ENCODE results near the gene DNAJC30. TPM values are rescaled to one million over a fixed set of nuclear protein-coding genes. Genes with fewer than 3 reads are reported as not detected.

DNAJC30 gene
- total RNA-seq, 1 experiment from 2014 or later, result 8.5 TPM

DNA sequence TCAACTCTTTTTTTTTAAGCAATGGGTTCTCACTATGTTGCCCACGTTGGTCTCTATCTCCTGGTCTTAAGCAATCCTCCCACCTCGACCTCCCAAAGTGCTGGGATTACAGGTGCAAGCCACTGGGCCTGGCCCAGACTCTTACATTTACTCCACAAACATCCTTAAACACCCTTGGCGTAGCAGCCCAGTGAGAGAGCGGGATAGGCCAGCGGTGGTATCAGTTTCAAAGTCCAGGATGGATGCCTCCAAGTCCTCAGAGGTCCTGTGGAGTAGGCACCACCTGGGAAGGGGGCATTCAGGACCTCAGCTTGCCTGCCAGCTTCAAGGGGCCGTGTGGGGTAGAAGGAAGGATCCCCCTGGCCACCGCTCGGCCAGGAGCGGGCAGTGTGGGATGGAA lies 33.7 kb downstream of the DNAJC30 start:
- Histone ChIP-seq H3K9me3 (ENCODE audit: control insufficient read depth in 1 of 2, insufficient read depth in 1 of 2, low read depth in 1 of 2, low read length in 2 of 2) (no peaks in the 10 kb centered on the region), H3K36me3 (ENCODE audit: control insufficient read depth in 1 of 2, insufficient read depth in 2 of 2, low read length in 2 of 2) (no peaks in the 10 kb centered on the region), H3K27ac (ENCODE audit: low read depth, low read length) (no peak overlapping the region), H4K20me1 (ENCODE audit: insufficient read depth) (no peaks in the 10 kb centered on the region), H3K9me2 (ENCODE audit: insufficient read depth) (no peaks in the 10 kb centered on the region), H3K79me2 (ENCODE audit: insufficient read depth, low read length) (no peaks in the 10 kb centered on the region), H3K4me1 (ENCODE audit: control insufficient read depth in 1 of 2, insufficient read depth in 2 of 2, low read length in 2 of 2) (peaks cover 13 to 39% of the 10 kb centered on the region in 2 experiments), H3K27me3 (ENCODE audit: insufficient read depth, low read length) (no peaks in the 10 kb centered on the region), H3K9ac (ENCODE audit: low read length) (no peak overlapping the region), H2AFZ (ENCODE audit: low read depth, low read length, poor library complexity, severe bottlenecking) (no peak overlapping the region), H3K4me2 (ENCODE audit: low read length) (no peak overlapping the region), H3K4me3 (replicated peaks in 1 of 2; ENCODE audit: low read depth in 1 of 2, low read length in 2 of 2) (no peak overlapping the region)
- intact Hi-C loops (cut with micrococcal nuclease), result no loop called here
- ChIA-PET CTCF (no interaction called here), POLR2A (no interaction called here), RAD21 (ENCODE audit: low non-redundant PET in 1 of 2, low total read pairs in 2 of 2, uncharacterized antibody in 2 of 2, unreplicated experiment in 2 of 2) (no interaction called here)
- no peak for DNase-seq (ENCODE audit: low read depth, low spot score)
- no TSS peak for BruUV-seq (replicated peaks)
- TF ChIP-seq, protein P1, sequence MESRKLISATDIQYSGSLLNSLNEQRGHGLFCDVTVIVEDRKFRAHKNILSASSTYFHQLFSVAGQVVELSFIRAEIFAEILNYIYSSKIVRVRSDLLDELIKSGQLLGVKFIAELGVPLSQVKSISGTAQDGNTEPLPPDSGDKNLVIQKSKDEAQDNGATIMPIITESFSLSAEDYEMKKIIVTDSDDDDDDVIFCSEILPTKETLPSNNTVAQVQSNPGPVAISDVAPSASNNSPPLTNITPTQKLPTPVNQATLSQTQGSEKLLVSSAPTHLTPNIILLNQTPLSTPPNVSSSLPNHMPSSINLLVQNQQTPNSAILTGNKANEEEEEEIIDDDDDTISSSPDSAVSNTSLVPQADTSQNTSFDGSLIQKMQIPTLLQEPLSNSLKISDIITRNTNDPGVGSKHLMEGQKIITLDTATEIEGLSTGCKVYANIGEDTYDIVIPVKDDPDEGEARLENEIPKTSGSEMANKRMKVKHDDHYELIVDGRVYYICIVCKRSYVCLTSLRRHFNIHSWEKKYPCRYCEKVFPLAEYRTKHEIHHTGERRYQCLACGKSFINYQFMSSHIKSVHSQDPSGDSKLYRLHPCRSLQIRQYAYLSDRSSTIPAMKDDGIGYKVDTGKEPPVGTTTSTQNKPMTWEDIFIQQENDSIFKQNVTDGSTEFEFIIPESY (IDR thresholded peaks at IDR 0.05; ENCODE audit: extremely low read depth, insufficient replicate concordance, low read length), result no peak
- TF ChIP-seq, protein P2, sequence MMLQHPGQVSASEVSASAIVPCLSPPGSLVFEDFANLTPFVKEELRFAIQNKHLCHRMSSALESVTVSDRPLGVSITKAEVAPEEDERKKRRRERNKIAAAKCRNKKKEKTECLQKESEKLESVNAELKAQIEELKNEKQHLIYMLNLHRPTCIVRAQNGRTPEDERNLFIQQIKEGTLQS (IDR thresholded peaks at IDR 0.05), result no peak
- TF ChIP-seq EZH2 (IDR thresholded peaks at IDR 0.05), result no peak
- TF ChIP-seq RAD21 (IDR thresholded peaks at IDR 0.05; ENCODE audit: low read depth), result no peak
- TF ChIP-seq YY1 (IDR thresholded peaks at IDR 0.05; ENCODE audit: extremely low read depth, insufficient replicate concordance, low read depth, low read length), result no peak
- TF ChIP-seq, protein P3, sequence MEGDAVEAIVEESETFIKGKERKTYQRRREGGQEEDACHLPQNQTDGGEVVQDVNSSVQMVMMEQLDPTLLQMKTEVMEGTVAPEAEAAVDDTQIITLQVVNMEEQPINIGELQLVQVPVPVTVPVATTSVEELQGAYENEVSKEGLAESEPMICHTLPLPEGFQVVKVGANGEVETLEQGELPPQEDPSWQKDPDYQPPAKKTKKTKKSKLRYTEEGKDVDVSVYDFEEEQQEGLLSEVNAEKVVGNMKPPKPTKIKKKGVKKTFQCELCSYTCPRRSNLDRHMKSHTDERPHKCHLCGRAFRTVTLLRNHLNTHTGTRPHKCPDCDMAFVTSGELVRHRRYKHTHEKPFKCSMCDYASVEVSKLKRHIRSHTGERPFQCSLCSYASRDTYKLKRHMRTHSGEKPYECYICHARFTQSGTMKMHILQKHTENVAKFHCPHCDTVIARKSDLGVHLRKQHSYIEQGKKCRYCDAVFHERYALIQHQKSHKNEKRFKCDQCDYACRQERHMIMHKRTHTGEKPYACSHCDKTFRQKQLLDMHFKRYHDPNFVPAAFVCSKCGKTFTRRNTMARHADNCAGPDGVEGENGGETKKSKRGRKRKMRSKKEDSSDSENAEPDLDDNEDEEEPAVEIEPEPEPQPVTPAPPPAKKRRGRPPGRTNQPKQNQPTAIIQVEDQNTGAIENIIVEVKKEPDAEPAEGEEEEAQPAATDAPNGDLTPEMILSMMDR (IDR thresholded peaks at IDR 0.05 in 2 of 3, conservative IDR thresholded peaks at IDR 0.05 in 1 of 3; ENCODE audit: borderline replicate concordance in 1 of 3, insufficient read depth in 1 of 3, low read depth in 2 of 3, low read length in 2 of 3), result no peak
- no peak for TF ChIP-seq JUND (IDR thresholded peaks at IDR 0.05)
- TF ChIP-seq, protein P4, sequence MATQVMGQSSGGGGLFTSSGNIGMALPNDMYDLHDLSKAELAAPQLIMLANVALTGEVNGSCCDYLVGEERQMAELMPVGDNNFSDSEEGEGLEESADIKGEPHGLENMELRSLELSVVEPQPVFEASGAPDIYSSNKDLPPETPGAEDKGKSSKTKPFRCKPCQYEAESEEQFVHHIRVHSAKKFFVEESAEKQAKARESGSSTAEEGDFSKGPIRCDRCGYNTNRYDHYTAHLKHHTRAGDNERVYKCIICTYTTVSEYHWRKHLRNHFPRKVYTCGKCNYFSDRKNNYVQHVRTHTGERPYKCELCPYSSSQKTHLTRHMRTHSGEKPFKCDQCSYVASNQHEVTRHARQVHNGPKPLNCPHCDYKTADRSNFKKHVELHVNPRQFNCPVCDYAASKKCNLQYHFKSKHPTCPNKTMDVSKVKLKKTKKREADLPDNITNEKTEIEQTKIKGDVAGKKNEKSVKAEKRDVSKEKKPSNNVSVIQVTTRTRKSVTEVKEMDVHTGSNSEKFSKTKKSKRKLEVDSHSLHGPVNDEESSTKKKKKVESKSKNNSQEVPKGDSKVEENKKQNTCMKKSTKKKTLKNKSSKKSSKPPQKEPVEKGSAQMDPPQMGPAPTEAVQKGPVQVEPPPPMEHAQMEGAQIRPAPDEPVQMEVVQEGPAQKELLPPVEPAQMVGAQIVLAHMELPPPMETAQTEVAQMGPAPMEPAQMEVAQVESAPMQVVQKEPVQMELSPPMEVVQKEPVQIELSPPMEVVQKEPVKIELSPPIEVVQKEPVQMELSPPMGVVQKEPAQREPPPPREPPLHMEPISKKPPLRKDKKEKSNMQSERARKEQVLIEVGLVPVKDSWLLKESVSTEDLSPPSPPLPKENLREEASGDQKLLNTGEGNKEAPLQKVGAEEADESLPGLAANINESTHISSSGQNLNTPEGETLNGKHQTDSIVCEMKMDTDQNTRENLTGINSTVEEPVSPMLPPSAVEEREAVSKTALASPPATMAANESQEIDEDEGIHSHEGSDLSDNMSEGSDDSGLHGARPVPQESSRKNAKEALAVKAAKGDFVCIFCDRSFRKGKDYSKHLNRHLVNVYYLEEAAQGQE (IDR thresholded peaks at IDR 0.05; ENCODE audit: low read depth), result no peak
- TF ChIP-seq CEBPB (IDR thresholded peaks at IDR 0.05; ENCODE audit: low read depth), result no peak
- TF ChIP-seq EGR1 (IDR thresholded peaks at IDR 0.05; ENCODE audit: low read depth), result no peak
- no peak for TF ChIP-seq SP1 (IDR thresholded peaks at IDR 0.05; ENCODE audit: low read depth)
- TF ChIP-seq ZNF274 (IDR thresholded peaks at IDR 0.05; ENCODE audit: low read depth, low read length), result no peak
- no peak for ATAC-seq

Measured in HCT116 (cell line).